ENCODE measurements around the gene CYB561D2. TPM values are rescaled to one million over a fixed set of nuclear protein-coding genes. Genes with fewer than 3 reads are reported as not detected.

Gene CYB561D2
- total and polyA plus RNA-seq, 2 of the 13 experiments (the other 11 are each of a cell fraction or from before 2014, with no cell fraction given), result 11.1 to 17.2 TPM

GRCh38 chr3:50337175-50337861, 13.3 kb upstream of the CYB561D2 start (continued):
- no peak for TF ChIP-seq DBP (CRISPR knock-in tag; IDR thresholded peaks at IDR 0.05; ENCODE audit: not compliant biosample characterization)
- TF ChIP-seq SIN3B (IDR thresholded peaks at IDR 0.05; ENCODE audit: low read length), result peak; percentile 83
- TF ChIP-seq SP4 (CRISPR knock-in tag; IDR thresholded peaks at IDR 0.05), result peak; percentile 82
- peak; percentile 65; the same call in 1 of the 2 replicates for TF ChIP-seq ERF (CRISPR knock-in tag; IDR thresholded peaks at IDR 0.05)
- peak; percentile 62; the same call in 1 of the 2 replicates for TF ChIP-seq ZNF124 (CRISPR knock-in tag; IDR thresholded peaks at IDR 0.05)
- peak; percentile 58; the same call in 1 of the 2 replicates for TF ChIP-seq NFAT5 (CRISPR knock-in tag; IDR thresholded peaks at IDR 0.05)
- TF ChIP-seq HOXA9 (CRISPR knock-in tag; IDR thresholded peaks at IDR 0.05; ENCODE audit: borderline replicate concordance), result peak; percentile 95
- TF ChIP-seq ZNF446 (CRISPR knock-in tag; IDR thresholded peaks at IDR 0.05), result peak; percentile 73
- peak; percentile 73 for TF ChIP-seq POLR2AphosphoS5 (IDR thresholded peaks at IDR 0.05; ENCODE audit: low read depth, low read length)
- TF ChIP-seq ZBTB2 (CRISPR knock-in tag; IDR thresholded peaks at IDR 0.05; ENCODE audit: low read depth), result peak; percentile 95
- TF ChIP-seq PRDM15 (CRISPR knock-in tag; IDR thresholded peaks at IDR 0.05), result 0 out of 2 replicates have a peak, but pooled peaks have one; percentile 47
- peak; percentile 87; the same call in 1 of the 2 replicates for TF ChIP-seq ZNF564 (CRISPR knock-in tag; IDR thresholded peaks at IDR 0.05)
- TF ChIP-seq ZNF101 (CRISPR knock-in tag; IDR thresholded peaks at IDR 0.05; ENCODE audit: borderline replicate concordance, low read depth), result 0 out of 2 replicates have a peak, but pooled peaks have one; percentile 27
- TF ChIP-seq THAP8 (CRISPR knock-in tag; IDR thresholded peaks at IDR 0.05; ENCODE audit: borderline replicate concordance), result no peak
- peak; percentile 15; the same call in 1 of the 2 replicates for TF ChIP-seq HOXA5 (CRISPR knock-in tag; IDR thresholded peaks at IDR 0.05)
- TF ChIP-seq ZNF780A (CRISPR knock-in tag; IDR thresholded peaks at IDR 0.05), result peak; percentile 92
- TF ChIP-seq MTA1 (CRISPR knock-in tag; IDR thresholded peaks at IDR 0.05; ENCODE audit: borderline replicate concordance), result peak; percentile 68; the same call in 1 of the 2 replicates
